ENCODE data around the gene MMP7.

- TF ChIP-seq CTCF (IDR thresholded peaks at IDR 0.05), result no peak
- no peak for TF ChIP-seq POLR2A (IDR thresholded peaks at IDR 0.05)
Measured at GRCh38 chr11:102561636-102562035, 31.1 kb upstream of the MMP7 start.

All from thyroid gland (tissue), 4 donors.